Myocyte (in vitro differentiated cells): ENCODE data around the gene TRPM5. TPM values are rescaled to one million over a fixed set of nuclear protein-coding genes. Genes with fewer than 3 reads are reported as not detected.

ENCODE experiments used
- DNase-seq: peaks from one replicate; pipeline ENCODE4 v3.0.0-alpha.2; 2012; ENCODE audit warnings: low read depth
- total RNA-seq: library from RNA; depleted of rRNA; stranded (reverse); fragments of >200 nt; gene quantifications from 2 replicates; pipeline ENCODE4 v1.2.3, GENCODE V29; 2014

The TRPM5 gene
- total RNA-seq, 1 donor from 2014 or later: not detected

GRCh38 chr11:2459016-2459725 is 14.9 kb upstream of the TRPM5 start:
- no peak for DNase-seq

- DNase-seq: no peak
Observed at GRCh38 chr11:2458321-2458720, 14.0 kb upstream of the TRPM5 start.

GRCh38 chr11:2453436-2453835 is 9.1 kb upstream of the TRPM5 start:
- DNase-seq: no peak

GRCh38 chr11:2452321-2453012 is 8.2 kb upstream of the TRPM5 start:
- DNase-seq: no peak

- no peak for DNase-seq
Observed at GRCh38 chr11:2451916-2452315, 7.6 kb upstream of the TRPM5 start.

- no peak for DNase-seq
Observed at GRCh38 chr11:2451336-2451735, 7.0 kb upstream of the TRPM5 start.

- DNase-seq: no peak
Observed at GRCh38 chr11:2450321-2451041, 6.2 kb upstream of the TRPM5 start.

- no peak for DNase-seq
Observed at GRCh38 chr11:2449548-2450320, 5.4 kb upstream of the TRPM5 start.

- no peak for DNase-seq
Observed at GRCh38 chr11:2448661-2449547, 4.6 kb upstream of the TRPM5 start.

GRCh38 chr11:2447951-2448650 is 3.8 kb upstream of the TRPM5 start:
- no peak for DNase-seq

GRCh38 chr11:2447253-2447950 is 3.1 kb upstream of the TRPM5 start:
- DNase-seq: no peak

GRCh38 chr11:2446590-2447252 is 2.4 kb upstream of the TRPM5 start:
- no peak for DNase-seq

GRCh38 chr11:2445746-2446551 is 1.6 kb upstream of the TRPM5 start:
- DNase-seq: no peak

- no peak for DNase-seq
Observed at GRCh38 chr11:2444821-2445745, 769 bp upstream of the TRPM5 start, which contains the start of gene KCNQ1. KCNQ1 (plus strand) TSS chr11:2445008; CDS start chr11:2445099, 91 bp downstream.

GRCh38 chr11:2443406-2443805 is 908 bp downstream of the TRPM5 start:
- DNase-seq: no peak

- DNase-seq: no peak
Observed at GRCh38 chr11:2442589-2442988, 1.7 kb downstream of the TRPM5 start.

- DNase-seq: no peak
Observed at GRCh38 chr11:2441171-2441570, 3.1 kb downstream of the TRPM5 start.
